HCT116 (cell line): Measurements from ENCODE around the gene H3-3A. TPM values are rescaled to one million over a fixed set of nuclear protein-coding genes. Genes with fewer than 3 reads are reported as not detected.

Source experiments
- ATAC-seq: fragments of 200-7000 bp; cut with Tn5 transposase; 2 replicates; pipeline ENCODE4 v1.9.1; 2020; ENCODE audit warnings: mild to moderate bottlenecking, moderate library complexity
- BruUV-seq: library from RNA; stranded (reverse); fragments of 400-500 nt; replicated peaks from 2 replicates; lab custom pipeline; 2021; lab: Mats Ljungman, UMichigan
- CTCF ChIA-PET: fragments of 300-600 bp; sonication (Branson Sonifier 250); formaldehyde crosslinking; loops from one replicate; lab custom pipeline; 2021; ENCODE audit warnings: antibody characterized with exemption; lab: Charles Lee
- POLR2A ChIA-PET: fragments of 300-600, 350-600 bp; sonication (Branson Sonifier 250); formaldehyde crosslinking; loops from one replicate; lab custom pipeline; 2021; ENCODE audit warnings: antibody characterized with exemption; lab: Charles Lee
- RAD21 ChIA-PET, 2 experiments: fragments of 300-600 bp; sonication (Branson Sonifier 250); formaldehyde crosslinking; loops; one replicate each; lab custom pipeline; 2023; ENCODE audit warnings: low total read pairs in 2 of 2; ENCODE audit not compliant: uncharacterized antibody in 2 of 2, unreplicated experiment in 2 of 2, low non-redundant PET in 1 of 2; lab: Charles Lee
- DNase-seq: peaks from one replicate; pipeline ENCODE4 v3.0.0-alpha.2; 2010; ENCODE audit warnings: low read depth, low spot score
- H2AFZ ChIP-seq: fragments of 200-600 bp; shearing (Covaris generic), sonication (generic); 2 replicates; pipeline ENCODE4 v1.6.1; 2017; ENCODE audit warnings: low read depth, mixed run types, mixed read lengths, antibody characterized with exemption, low read length; ENCODE audit not compliant: poor library complexity, severe bottlenecking
- H3K27ac ChIP-seq: 2 replicates; pipeline ENCODE4 v1.5.1; 2012; ENCODE audit warnings: low read depth, low read length
- H3K27me3 ChIP-seq: fragments of 200-600 bp; sonication (generic); 2 replicates; pipeline ENCODE4 v1.6.1; 2016; ENCODE audit warnings: mixed run types, low read length, mixed read lengths; ENCODE audit not compliant: insufficient read depth
- H3K36me3 ChIP-seq, 2 experiments: fragments of 200-500 bp in 1 of 2; fragments of 200-600 bp in 1 of 2; sonication (Bioruptor generic) in 1 of 2; sonication (generic) in 1 of 2; 2 replicates each; pipeline versions ENCODE4 v1.5.1 to v1.6.1; 2014 to 2016; ENCODE audit warnings: low read length in 2 of 2, inconsistent platforms in 1 of 2, mixed read lengths in 1 of 2, mixed run types in 1 of 2; ENCODE audit not compliant: insufficient read depth in 2 of 2, control insufficient read depth in 1 of 2
- H3K4me1 ChIP-seq, 2 experiments: fragments of 200-600 bp in 1 of 2; sonication (generic) in 1 of 2; 2 replicates each; pipeline versions ENCODE4 v1.5.1 to v1.6.1; 2012 to 2017; ENCODE audit warnings: low read length in 2 of 2, inconsistent platforms in 1 of 2, mild to moderate bottlenecking in 1 of 2, mixed read lengths in 1 of 2, mixed run types in 1 of 2, moderate library complexity in 1 of 2; ENCODE audit not compliant: insufficient read depth in 2 of 2, control insufficient read depth in 1 of 2
- H3K4me2 ChIP-seq: fragments of 200-600 bp; sonication (generic); 2 replicates; pipeline ENCODE4 v1.6.1; 2017; ENCODE audit warnings: mixed run types, low read length, mixed read lengths
- H3K4me3 ChIP-seq, 2 experiments: fragments of 200-600 bp in 1 of 2; sonication (generic) in 1 of 2; replicated peaks in 1 of 2; 2 replicates each; pipeline ENCODE4 v1.5.1; 2011 to 2016; ENCODE audit warnings: low read length in 2 of 2, control low read depth in 1 of 2, low read depth in 1 of 2, mild to moderate bottlenecking in 1 of 2, mixed read lengths in 1 of 2, mixed run types in 1 of 2
- H3K79me2 ChIP-seq: fragments of 200-600 bp; sonication (generic); 2 replicates; pipeline ENCODE4 v1.6.1; 2017; ENCODE audit warnings: mild to moderate bottlenecking, mixed run types, low read length, moderate library complexity, mixed read lengths; ENCODE audit not compliant: insufficient read depth
- H3K9ac ChIP-seq: fragments of 200-600 bp; sonication (generic); 2 replicates; pipeline ENCODE4 v1.6.1; 2016; ENCODE audit warnings: low read length, mixed read lengths
- H3K9me2 ChIP-seq: fragments of 200-600 bp; sonication (generic), shearing (Covaris generic); 2 replicates; pipeline ENCODE4 v1.6.1; 2017; ENCODE audit warnings: mixed run types, mild to moderate bottlenecking, moderate library complexity; ENCODE audit not compliant: insufficient read depth
- H3K9me3 ChIP-seq, 2 experiments: fragments of 200-500 bp in 1 of 2; fragments of 200-600 bp in 1 of 2; sonication (Bioruptor generic) in 1 of 2; sonication (generic) in 1 of 2; 2 replicates each; pipeline ENCODE4 v1.6.1; 2014 to 2017; ENCODE audit warnings: low read length in 2 of 2, mixed read lengths in 2 of 2, inconsistent platforms in 1 of 2, low read depth in 1 of 2, mild to moderate bottlenecking in 1 of 2, mixed run types in 1 of 2, moderate library complexity in 1 of 2; ENCODE audit not compliant: control insufficient read depth in 1 of 2, insufficient read depth in 1 of 2
- H4K20me1 ChIP-seq: fragments of 200-600 bp; sonication (generic), shearing (Covaris generic); 2 replicates; pipeline ENCODE4 v1.6.1; 2017; ENCODE audit warnings: mixed run types, mild to moderate bottlenecking, moderate library complexity; ENCODE audit not compliant: insufficient read depth
- ELF1 ChIP-seq: IDR thresholded peaks from 2 replicates; pipeline ENCODE4 v1.6.1; 2012; ENCODE audit warnings: low read depth, borderline replicate concordance
- EZH2phosphoT487 ChIP-seq: fragments of 200-600 bp; IDR thresholded peaks from 2 replicates; pipeline ENCODE4 v1.6.1; 2018; ENCODE audit warnings: antibody characterized with exemption, borderline replicate concordance
- JUND ChIP-seq: IDR thresholded peaks from 2 replicates; pipeline ENCODE4 v1.6.1; 2012
- MAX ChIP-seq: IDR thresholded peaks from 2 replicates; pipeline ENCODE4 v1.6.1; 2012
- RAD21 ChIP-seq: IDR thresholded peaks from 2 replicates; pipeline ENCODE4 v1.6.1; 2012; ENCODE audit warnings: low read depth, mild to moderate bottlenecking
- SIN3A ChIP-seq: IDR thresholded peaks from 2 replicates; pipeline ENCODE4 v1.6.1; 2012; ENCODE audit warnings: low read depth
- SP1 ChIP-seq: IDR thresholded peaks from 2 replicates; pipeline ENCODE4 v1.6.1; 2012; ENCODE audit warnings: low read depth
- SRF ChIP-seq: IDR thresholded peaks from 2 replicates; pipeline ENCODE4 v1.6.1; 2012; ENCODE audit warnings: low read depth
- TCF7L2 ChIP-seq: IDR thresholded peaks from 2 replicates; pipeline ENCODE4 v1.7.0; 2011; ENCODE audit warnings: borderline replicate concordance, inconsistent platforms; ENCODE audit not compliant: insufficient read depth, insufficient read length; ENCODE audit errors: extremely low read depth
- ZFX ChIP-seq: fragments of 450-650 bp; IDR thresholded peaks from 2 replicates; pipeline ENCODE4 v1.6.1; 2017
- ZNF274 ChIP-seq: fragments of 200-500 bp; sonication (Bioruptor generic); IDR thresholded peaks from 2 replicates; pipeline ENCODE4 v1.6.1; 2014; ENCODE audit warnings: mild to moderate bottlenecking, low read depth, low read length, inconsistent platforms
- intact Hi-C: fragments of 100-400 bp; cut with micrococcal nuclease; formaldehyde crosslinking; loops from 2 replicates; pipeline ENCODE4 v1.10.0; 2022
- total RNA-seq: library from RNA; stranded (reverse); gene quantifications from one replicate; pipeline ENCODE4 v1.2.1, GENCODE V29; 2021; ENCODE audit not compliant: unreplicated experiment
- TF ChIP-seq, protein P1 (sequence below): IDR thresholded peaks from 2 replicates; pipeline ENCODE4 v1.6.1; 2012; ENCODE audit warnings: low read depth
- TF ChIP-seq, protein P2 (sequence below): IDR thresholded peaks from 2 replicates; pipeline ENCODE4 v1.6.1; 2011; ENCODE audit warnings: mild to moderate bottlenecking, low read length, moderate library complexity; ENCODE audit not compliant: insufficient replicate concordance; ENCODE audit errors: extremely low read depth

The H3-3A gene
- total RNA-seq, 1 experiment from 2014 or later = 386 TPM

GRCh38 chr1:226082959-226083301, 20.4 kb downstream of the H3-3A start:
- intact Hi-C loops = loop anchor here (5.0 kb wide), 1 partner anchor 86 kb away; the partner anchor contains the start of gene SDE2
- H4K20me1 ChIP-seq = no peaks in the 10 kb centered on the region
- no peak for DNase-seq
- no peak for TF ChIP-seq MAX
- TF ChIP-seq JUND = no peak
- no peak for TF ChIP-seq EZH2phosphoT487
- no peak for TF ChIP-seq TCF7L2
- TF ChIP-seq RAD21 = no peak
- TF ChIP-seq, protein P1, sequence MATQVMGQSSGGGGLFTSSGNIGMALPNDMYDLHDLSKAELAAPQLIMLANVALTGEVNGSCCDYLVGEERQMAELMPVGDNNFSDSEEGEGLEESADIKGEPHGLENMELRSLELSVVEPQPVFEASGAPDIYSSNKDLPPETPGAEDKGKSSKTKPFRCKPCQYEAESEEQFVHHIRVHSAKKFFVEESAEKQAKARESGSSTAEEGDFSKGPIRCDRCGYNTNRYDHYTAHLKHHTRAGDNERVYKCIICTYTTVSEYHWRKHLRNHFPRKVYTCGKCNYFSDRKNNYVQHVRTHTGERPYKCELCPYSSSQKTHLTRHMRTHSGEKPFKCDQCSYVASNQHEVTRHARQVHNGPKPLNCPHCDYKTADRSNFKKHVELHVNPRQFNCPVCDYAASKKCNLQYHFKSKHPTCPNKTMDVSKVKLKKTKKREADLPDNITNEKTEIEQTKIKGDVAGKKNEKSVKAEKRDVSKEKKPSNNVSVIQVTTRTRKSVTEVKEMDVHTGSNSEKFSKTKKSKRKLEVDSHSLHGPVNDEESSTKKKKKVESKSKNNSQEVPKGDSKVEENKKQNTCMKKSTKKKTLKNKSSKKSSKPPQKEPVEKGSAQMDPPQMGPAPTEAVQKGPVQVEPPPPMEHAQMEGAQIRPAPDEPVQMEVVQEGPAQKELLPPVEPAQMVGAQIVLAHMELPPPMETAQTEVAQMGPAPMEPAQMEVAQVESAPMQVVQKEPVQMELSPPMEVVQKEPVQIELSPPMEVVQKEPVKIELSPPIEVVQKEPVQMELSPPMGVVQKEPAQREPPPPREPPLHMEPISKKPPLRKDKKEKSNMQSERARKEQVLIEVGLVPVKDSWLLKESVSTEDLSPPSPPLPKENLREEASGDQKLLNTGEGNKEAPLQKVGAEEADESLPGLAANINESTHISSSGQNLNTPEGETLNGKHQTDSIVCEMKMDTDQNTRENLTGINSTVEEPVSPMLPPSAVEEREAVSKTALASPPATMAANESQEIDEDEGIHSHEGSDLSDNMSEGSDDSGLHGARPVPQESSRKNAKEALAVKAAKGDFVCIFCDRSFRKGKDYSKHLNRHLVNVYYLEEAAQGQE = no peak
- TF ChIP-seq SP1 = no peak; the same call in 1 of the 2 replicates
- TF ChIP-seq ELF1 = no peak
- TF ChIP-seq SIN3A = no peak
- TF ChIP-seq, protein P2, sequence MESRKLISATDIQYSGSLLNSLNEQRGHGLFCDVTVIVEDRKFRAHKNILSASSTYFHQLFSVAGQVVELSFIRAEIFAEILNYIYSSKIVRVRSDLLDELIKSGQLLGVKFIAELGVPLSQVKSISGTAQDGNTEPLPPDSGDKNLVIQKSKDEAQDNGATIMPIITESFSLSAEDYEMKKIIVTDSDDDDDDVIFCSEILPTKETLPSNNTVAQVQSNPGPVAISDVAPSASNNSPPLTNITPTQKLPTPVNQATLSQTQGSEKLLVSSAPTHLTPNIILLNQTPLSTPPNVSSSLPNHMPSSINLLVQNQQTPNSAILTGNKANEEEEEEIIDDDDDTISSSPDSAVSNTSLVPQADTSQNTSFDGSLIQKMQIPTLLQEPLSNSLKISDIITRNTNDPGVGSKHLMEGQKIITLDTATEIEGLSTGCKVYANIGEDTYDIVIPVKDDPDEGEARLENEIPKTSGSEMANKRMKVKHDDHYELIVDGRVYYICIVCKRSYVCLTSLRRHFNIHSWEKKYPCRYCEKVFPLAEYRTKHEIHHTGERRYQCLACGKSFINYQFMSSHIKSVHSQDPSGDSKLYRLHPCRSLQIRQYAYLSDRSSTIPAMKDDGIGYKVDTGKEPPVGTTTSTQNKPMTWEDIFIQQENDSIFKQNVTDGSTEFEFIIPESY = no peak
- no peak for TF ChIP-seq SRF
- no peak for TF ChIP-seq ZFX
- no peak for TF ChIP-seq ZNF274
- TF ChIP-seq, all 23 proteins: peak for 0
- ChIA-PET POLR2A (interaction anchor here (0.6 to 2.3 kb wide), 8 partner anchors 9 to 83 kb away, joined by 3 to 6 read pairs (median 3); partner anchors contain the start of genes H3-3A and SDE2), RAD21 (no interaction called here), CTCF (interaction anchor here (1.3 to 2.2 kb wide), 2 partner anchors 18 to 40 kb away, joined by 3 to 21 read pairs; no protein-coding TSS in a partner anchor)
- no peaks in the 10 kb centered on the region for H3K36me3 ChIP-seq
- peak overlapping the region; percentile 84 for H3K27ac ChIP-seq
- H3K9ac ChIP-seq = peak overlapping the region; percentile 81
- H3K9me2 ChIP-seq = no peaks in the 10 kb centered on the region
- peak overlapping the region; percentile 57 to 75 for H3K4me3 ChIP-seq
- ATAC-seq = peak; percentile 54
- BruUV-seq = TSS peak; percentile 66
- H2AFZ ChIP-seq = peak overlapping the region; percentile 29
- H3K9me3 ChIP-seq = no peaks in the 10 kb centered on the region
- H3K4me1 ChIP-seq = peaks cover 2 to 18% of the 10 kb centered on the region in 2 experiments; a peak in 2 of 4 replicates
- no peaks in the 10 kb centered on the region for H3K27me3 ChIP-seq
- no peaks in the 10 kb centered on the region for H3K79me2 ChIP-seq
- H3K4me2 ChIP-seq = peak overlapping the region; percentile 99
